Left colon (tissue), 2 donors: ENCODE results near the gene POU2AF1. TPM values are rescaled to one million over a fixed set of nuclear protein-coding genes. Genes with fewer than 3 reads are reported as not detected.

Experiments
- ATAC-seq: fragments of 200-7000 bp; cut with Tn5 transposase; one replicate; pipeline ENCODE4 v1.9.1; 2020; ENCODE audit warnings: mild to moderate bottlenecking, moderate library complexity
- DNase-seq, 2 donors: peaks; one replicate each; pipeline ENCODE4 v3.0.0-alpha.2; 2020
- intact Hi-C, 2 donors: fragments of 100-400 bp; cut with DNase I in 1 of 2; cut with micrococcal nuclease in 1 of 2; formaldehyde crosslinking; loops; one replicate each; pipeline versions ENCODE4 v1.11.2 to v1.14.0; 2022; cut with DNase I, micrococcal nuclease
- long read RNA-seq: library from polyadenylated mRNA; unstranded; transcript quantifications from one replicate; pipeline ENCODE4 v2.0.0, GENCODE V29; 2021
- total RNA-seq, 2 donors: library from RNA; stranded (reverse); fragmentation: NEBNext Ultra II Directional; extraction: Animal tissue kit (Norgen Biotek cat#: 25700); gene quantifications; one replicate each; pipeline ENCODE4 v1.2.1, GENCODE V29; 2021
- donor health status: DM: no; HTN: no; CAD: no.
- donor health status: DM: yes; HTN: yes; CAD: no.

Gene POU2AF1
- 10 to 100 TPM in 1 of 2 donors, 1 to 10 TPM in 1; 3.8 to 10.2 TPM for total RNA-seq
- long read RNA-seq, partial matches to known transcripts, result 0 of 1 reads
- long read RNA-seq, other reads (novel, unspliced or antisense), result 1 of 1 reads

- peak; percentile 44 for ATAC-seq
Observed at GRCh38 chr11:111378861-111379601, at the start of gene POU2AF1. POU2AF1 (minus strand) TSS chr11:111379275; CDS start chr11:111379177, 98 bp downstream.

GRCh38 chr11:111428113-111428876 is 49.2 kb upstream of the POU2AF1 start:
- no peak for ATAC-seq
- intact Hi-C loops, result no loop called here
- DNase-seq, result no peak

More at GRCh38 chr11:111378861-111379601, at the start of gene POU2AF1:
- intact Hi-C loops, result no loop called here
- DNase-seq, result peak in 1 of 2 donors; percentile 58

- peak in 1 of 2 donors; percentile 46 for DNase-seq
- intact Hi-C loops, result no loop called here
- peak; percentile 25 for ATAC-seq
Observed at GRCh38 chr11:111427471-111427912, 48.4 kb upstream of the POU2AF1 start.

GRCh38 chr11:111426617-111427016 is 47.5 kb upstream of the POU2AF1 start:
- peak; percentile 28 for ATAC-seq
- intact Hi-C loops, result no loop called here
- no peak for DNase-seq

GRCh38 chr11:111423250-111423615 is 44.2 kb upstream of the POU2AF1 start:
- peak; percentile 10 for ATAC-seq
- intact Hi-C loops, result loop anchor here in 1 of 2 donors (5.0 kb wide), 1 partner anchor 141 kb away; no protein-coding TSS in a partner anchor
- DNase-seq, result no peak

- ATAC-seq (peak; percentile 88), DNase-seq (peak; percentile 57 to 74)
- intact Hi-C loops, result loop anchor here in 1 of 2 donors (5.0 kb wide), 1 partner anchor 140 kb away; no protein-coding TSS in a partner anchor
Observed at GRCh38 chr11:111422494-111423249, 43.6 kb upstream of the POU2AF1 start.

GRCh38 chr11:111421251-111421650 is 42.2 kb upstream of the POU2AF1 start:
- DNase-seq, result no peak
- intact Hi-C loops, result loop anchor here in 1 of 2 donors (5.0 kb wide), 1 partner anchor 139 kb away; no protein-coding TSS in a partner anchor
- no peak for ATAC-seq

- DNase-seq (no peak), ATAC-seq (no peak)
- intact Hi-C loops, result loop anchor here in 1 of 2 donors (5.0 kb wide), 2 partner anchors 117 to 137 kb away; no protein-coding TSS in a partner anchor
Observed at GRCh38 chr11:111419641-111420327, 40.7 kb upstream of the POU2AF1 start.

GRCh38 chr11:111419181-111419580 is 40.1 kb upstream of the POU2AF1 start:
- no peak for DNase-seq
- intact Hi-C loops, result loop anchor here in 1 of 2 donors (5.0 kb wide), 1 partner anchor 117 kb away; no protein-coding TSS in a partner anchor
- no peak for ATAC-seq

GRCh38 chr11:111418436-111418787 is 39.3 kb upstream of the POU2AF1 start:
- intact Hi-C loops, result loop anchor here in 1 of 2 donors (5.0 kb wide), 1 partner anchor 116 kb away; no protein-coding TSS in a partner anchor
- no peak for DNase-seq
- no peak for ATAC-seq

GRCh38 chr11:111417766-111418435 is 38.8 kb upstream of the POU2AF1 start:
- DNase-seq, result peak; percentile 38 to 80
- ATAC-seq, result peak; percentile 51
- intact Hi-C loops, result loop anchor here in 1 of 2 donors (5.0 kb wide), 1 partner anchor 116 kb away; no protein-coding TSS in a partner anchor

- intact Hi-C loops, result loop anchor here in 1 of 2 donors (5.0 kb wide), 1 partner anchor 115 kb away; no protein-coding TSS in a partner anchor
- DNase-seq, result no peak
- ATAC-seq, result no peak
Observed at GRCh38 chr11:111417011-111417765, 38.1 kb upstream of the POU2AF1 start.

GRCh38 chr11:111416231-111416960 is 37.3 kb upstream of the POU2AF1 start:
- intact Hi-C loops, result loop anchor here in 1 of 2 donors (5.0 kb wide), 1 partner anchor 114 kb away; no protein-coding TSS in a partner anchor
- no peak for DNase-seq
- no peak for ATAC-seq

- no peak for DNase-seq
- no peak for ATAC-seq
- intact Hi-C loops, result loop anchor here in 1 of 2 donors (5.0 kb wide), 1 partner anchor 113 kb away; no protein-coding TSS in a partner anchor
Observed at GRCh38 chr11:111414936-111415335, 35.9 kb upstream of the POU2AF1 start.

GRCh38 chr11:111414267-111414931 is 35.3 kb upstream of the POU2AF1 start:
- DNase-seq, result no peak
- intact Hi-C loops, result no loop called here
- ATAC-seq, result no peak
